ENCODE measurements around the gene TRIO.

The TRIO gene

DNA sequence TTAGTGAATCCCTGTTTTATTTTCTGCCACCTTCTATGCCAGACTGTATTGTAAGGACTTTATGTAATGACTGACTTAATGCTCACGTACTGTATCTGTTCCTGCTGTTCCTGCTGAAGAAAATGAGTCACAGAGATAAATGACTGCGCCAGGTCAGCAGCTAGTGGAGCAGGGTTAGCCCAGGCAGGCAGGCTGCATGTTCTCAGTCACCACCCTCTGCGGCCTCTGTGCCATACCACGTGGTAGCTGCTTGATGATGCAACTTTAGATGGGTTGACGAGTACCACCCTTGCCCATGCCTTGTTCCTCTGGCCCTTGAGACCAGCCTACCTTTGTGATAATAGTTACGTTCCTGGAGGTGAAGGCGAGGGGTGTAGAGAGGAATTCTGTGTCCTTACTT is 161.9 kb downstream of the TRIO start:
- peak; percentile 48 for DNase-seq

DNA sequence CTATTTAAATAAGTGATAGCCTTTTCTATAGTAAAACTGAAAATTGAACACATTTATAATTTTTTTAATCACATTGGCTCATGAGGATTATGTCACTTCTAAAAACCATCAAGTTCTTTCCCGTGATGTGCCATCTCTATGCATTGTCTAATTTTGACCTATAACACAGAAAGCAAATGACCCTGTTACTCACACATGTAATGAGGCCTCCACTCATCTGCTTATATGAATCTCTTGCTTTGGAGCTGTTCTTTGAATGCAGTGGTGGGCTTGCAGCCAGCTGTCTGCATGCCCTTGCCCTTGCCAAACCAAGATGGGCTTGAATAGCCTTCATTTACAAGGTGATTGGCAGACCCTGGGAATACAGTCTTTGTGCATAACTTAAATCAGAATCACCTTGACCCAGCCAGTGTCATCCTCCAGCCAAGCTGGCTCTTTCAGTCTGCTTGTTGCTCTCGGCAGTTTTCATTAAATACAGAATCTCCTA is 163.2 kb downstream of the TRIO start:
- DNase-seq = no peak

DNA sequence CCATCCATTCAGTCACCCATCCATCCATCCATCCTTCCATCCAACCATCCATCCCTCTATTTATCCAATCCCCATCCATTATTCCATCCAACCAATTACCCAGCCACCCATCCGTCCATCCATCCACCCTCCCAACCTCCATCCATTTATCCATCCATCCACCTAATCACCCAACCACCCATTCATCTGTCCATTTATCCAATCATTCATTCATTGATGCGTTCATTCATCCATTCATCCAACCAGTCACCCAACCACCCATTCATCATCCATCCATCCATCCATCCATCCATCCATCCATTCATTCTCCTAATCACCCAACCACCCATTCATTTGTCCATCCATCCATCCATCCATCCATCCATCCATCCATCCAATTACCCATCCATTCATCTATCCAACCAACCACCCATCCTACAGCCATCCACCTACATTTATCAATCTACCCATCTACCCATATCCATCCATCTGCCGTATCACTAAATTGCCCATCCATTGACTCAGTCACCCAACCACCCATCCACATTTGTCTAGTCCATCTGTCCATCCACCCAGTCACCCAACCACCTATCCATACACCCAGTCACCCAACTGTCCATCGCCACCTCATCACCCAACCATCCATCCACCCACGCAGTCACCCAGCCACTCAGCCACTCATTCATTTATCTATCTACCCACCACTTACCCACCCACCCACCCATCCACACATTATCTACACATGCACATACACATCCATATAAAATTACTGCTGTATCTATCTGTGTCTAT is 165.4 kb downstream of the TRIO start:
- no peak for DNase-seq

DNA sequence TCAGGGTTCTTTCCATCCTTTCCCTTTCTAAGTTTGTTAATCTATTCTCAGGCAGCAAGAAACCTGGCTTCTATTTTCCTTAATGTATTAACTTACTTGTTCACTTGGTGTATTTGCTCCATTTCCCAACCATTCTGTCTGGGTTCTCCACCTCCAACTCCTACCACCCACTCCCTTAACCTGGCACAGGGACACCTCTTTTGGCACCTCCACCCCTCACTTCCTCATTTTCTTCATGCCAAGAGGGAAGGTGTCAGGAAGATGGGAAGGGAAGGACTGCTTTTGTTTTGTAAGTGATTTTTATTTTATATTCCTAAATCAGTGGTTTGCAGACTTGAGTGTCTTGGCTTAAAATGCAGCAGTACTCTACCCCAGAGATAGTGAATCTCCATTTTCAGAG is 166.1 kb downstream of the TRIO start:
- DNase-seq = no peak

DNA sequence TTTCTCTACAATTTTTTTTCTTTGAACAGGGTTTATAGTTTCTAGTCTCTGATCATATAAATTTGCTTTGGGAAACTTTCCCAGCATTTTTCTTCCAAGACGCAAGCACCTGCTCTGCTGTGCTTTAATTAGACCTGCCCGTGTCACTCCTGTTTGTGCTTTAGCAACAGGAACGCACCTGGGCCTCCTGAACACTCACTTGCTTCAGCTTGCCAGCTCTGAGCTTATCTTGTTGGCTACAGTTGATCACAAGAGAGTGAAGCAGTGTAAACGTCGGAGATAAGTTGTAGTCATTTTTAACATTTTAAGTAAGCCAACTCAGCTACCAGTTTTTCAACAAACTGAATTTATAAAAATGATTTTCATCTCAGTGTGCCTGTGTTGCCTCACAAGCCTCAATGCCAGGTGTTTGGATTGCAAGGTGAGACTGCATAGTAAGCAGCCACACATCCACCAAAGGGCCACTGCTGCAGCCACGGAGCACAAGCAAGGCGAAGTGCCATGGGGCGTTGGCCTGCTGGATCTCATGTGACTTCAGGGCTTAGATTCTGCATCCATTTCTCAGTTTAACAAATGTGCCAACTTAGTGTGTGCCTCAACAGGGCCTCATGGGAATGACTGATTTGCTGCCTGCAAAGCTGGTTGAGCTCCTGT is 166.9 kb downstream of the TRIO start:
- DNase-seq = no peak

DNA sequence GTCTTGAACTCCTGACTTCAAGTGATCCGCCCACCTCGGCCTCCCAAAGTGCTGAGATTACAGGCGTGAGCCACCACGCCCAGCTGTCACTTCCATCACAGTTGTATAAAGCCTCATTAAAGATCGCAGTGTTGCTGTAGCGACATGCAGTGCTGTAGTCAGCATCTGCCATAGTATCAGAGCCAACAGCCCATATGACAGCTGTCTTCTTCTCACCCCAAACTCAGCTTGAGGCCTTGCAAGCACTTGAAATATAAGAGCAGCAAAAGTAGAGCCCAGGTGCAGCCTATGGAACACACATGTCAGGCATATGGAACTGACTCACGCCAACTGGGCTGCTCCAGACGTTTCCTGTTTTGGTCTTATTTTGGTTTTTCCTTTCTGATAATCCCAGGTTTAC is 167.8 kb downstream of the TRIO start:
- DNase-seq = no peak

DNA sequence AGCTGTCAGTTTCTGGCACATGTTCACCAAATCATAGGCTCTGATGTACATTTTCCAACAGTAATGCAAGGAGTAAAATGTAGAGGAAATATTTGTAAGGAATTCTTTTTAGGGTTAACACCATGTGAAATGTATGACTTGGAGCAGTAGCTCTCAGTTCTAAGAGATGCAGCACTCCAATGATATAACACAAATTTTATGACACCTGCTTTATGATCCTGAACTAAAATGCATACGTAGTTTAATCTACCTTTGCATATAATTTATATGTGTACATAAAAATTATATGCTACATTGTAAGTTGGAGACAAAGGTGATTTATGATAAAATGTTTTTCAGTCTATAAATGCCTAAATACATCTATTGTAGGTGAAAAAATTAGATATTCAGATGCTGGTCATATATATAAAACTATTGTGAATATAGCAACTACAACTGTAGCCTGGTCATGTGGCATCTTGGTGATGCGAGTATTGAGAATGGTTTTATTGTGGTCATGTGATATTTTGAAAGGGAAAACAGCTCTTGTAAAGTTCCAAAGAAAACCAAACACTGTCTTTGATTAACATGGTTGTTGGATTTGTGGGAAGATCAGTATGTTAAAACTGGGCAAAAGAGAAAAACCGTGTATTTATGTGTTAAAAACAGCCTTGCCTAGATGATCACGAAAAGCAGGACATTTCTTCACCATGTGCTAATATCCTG is 171.0 kb downstream of the TRIO start:
- no peak for DNase-seq

DNA sequence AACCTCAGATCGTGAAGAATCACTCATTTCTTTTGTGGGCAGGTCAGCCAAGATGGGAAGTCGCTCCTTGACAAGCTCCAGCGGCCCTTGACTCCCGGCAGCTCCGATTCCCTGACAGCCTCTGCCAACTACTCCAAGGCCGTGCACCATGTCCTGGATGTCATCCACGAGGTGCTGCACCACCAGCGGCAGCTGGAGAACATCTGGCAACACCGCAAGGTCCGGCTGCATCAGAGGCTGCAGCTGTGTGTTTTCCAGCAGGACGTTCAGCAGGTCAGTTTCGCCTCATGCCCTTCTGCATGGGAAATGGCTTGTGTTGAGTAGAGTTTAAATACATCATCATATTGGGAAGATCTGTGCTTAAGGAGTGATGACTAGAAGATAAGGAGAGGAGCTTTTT is 173.3 kb downstream of the TRIO start:
- DNase-seq = no peak

DNA sequence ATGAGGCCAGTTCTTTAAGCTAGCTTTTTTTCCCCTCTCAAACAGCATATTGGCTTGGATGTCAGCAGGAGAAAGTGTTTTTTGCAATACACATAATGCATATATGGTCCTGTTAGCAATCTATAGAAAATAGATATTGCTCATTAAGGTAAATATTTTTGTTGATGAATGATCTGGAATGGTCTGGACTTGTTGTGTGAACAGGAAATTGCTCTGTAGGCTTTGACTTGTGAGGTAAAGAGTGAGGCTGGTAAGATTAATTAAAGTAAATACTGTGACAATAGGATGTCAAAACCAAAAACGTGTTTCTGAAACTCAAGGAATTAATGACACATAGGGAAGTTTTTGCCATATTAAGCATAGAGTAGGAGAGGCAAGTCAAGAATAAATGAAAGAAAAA is 176.0 kb downstream of the TRIO start:
- no peak for DNase-seq

DNA sequence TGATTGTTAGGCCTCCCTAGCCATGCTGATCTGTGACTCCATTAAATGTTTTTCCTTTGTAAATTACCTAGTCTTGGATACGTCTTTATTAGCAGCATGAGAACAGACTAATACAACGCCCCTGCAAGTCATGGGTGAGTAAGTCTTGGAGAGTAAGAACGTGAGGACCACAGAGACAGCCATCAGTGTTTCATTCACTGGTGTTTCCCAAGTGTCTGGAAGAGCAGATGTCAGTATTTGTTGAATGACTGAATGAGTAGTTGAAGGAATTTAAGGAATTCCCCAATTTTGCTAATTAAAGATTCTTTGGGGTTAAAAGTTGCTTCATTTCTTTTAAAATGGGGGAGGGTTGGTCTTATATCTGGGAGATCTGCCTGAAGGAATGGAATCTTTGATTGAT is 178.8 kb downstream of the TRIO start:
- no peak for DNase-seq

DNA sequence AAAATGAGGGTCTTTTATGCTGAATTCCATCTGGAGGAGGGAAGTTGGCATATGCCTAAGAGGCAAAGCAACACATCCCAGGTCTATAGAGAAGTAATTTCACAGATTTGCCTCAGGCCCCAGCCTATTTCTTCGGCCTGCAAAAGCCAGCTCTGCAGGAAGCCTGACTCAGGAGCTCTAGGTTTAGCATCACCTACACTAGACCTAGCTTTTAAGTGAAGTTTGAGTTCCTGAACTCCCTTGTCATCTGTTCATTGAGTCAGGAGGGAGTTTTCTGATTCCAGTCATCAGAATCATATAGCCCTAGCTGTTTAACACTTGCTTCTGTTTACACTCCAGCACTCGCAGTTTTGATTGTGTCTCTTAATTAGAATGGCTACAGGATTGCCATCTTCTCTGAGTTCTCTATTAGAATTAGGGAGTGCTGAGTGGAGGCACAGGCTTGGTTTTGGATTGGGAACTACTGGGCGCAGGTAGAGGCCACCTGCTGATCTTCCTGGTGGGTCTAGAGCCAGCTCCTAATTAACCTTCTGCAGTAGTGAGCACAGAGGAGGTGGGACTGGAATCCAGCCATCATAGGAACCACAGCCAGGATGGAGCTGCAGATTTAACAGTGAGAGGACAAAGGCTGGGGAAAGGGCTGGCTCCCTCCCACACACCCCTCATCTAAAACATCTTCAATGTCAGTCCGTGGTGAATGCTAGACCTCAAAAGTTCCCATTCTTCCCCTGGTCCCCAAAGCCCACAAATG is 179.5 kb downstream of the TRIO start:
- no peak for DNase-seq

DNA sequence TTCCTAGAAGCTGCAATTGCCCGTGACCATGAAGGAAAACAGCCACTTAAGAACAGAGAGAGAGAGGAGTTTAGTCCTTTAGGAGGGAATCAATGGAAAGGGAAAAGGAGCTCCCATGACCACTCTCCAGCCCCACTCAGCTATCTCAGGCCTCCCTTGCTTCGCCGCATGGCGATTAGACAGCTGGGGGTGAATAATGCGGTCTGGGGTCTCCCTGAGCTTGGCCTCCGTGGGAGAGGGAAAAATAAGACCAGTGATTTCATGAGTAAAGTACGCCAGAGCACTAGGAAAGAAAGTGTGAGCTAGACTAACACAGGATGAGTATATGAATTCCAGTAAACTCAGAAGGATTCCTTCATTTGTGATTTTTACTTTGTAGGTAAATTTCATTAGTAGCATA is 180.3 kb downstream of the TRIO start:
- no peak for DNase-seq

DNA sequence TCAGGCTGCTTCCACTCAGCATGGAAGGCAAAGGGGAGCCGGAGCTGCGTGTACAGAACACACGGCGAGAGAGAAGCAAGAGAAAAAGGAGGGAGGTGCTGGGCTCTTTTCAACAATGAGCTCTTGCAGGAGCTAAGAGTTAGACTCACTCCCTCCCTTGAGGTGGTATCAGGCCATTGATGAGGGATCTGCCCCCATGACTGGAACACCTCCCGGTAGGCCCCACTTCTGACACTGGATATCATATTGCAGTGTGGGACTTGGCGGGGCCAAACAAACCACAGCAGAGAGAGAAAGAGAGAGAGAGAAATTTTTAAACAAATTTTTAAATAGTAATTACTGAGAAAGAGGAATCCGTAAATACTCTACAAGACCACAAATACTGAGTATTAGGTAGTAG is 182.2 kb downstream of the TRIO start:
- no peak for DNase-seq

DNA sequence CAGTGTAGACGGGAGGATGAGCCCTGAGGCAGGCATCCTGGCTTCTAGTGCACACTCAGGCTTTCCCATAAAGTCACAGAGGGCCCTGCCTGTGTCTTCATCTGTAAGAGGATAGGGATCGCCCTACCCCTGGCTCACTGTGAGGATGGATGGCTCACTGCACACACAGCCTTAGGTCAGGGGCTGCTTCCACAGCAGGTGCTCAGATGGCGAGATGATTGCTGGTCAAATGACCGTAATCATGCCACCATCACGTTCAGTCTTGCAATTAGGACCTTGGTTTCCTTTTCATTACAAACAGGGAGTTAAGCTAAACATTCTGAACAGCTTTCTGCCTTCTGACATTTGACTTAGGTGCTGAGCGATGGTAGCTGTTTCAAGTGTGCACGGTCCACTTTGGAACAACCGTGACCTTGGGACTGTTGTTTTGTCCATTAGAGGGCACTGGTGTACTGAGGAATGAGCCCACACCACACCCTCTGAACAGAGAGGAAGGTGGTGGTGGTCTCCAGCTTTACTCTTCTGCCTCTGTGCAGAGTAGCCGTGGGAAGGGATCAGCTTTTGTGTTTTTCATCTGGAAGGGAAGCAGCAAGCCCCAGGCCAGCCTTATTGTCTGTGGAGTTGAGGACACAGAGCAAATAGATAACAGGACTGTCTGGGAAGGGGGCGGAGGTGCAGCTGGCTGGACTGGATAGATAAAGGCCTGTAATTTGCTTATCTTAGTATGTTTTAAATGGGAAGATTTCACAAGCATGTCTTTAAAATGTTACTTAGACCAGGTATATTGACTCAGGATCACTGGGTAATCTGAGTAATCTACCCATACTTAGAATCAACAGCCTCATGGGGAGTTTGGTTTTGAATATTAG is 183.1 kb downstream of the TRIO start:
- DNase-seq = peak; percentile 60

DNA sequence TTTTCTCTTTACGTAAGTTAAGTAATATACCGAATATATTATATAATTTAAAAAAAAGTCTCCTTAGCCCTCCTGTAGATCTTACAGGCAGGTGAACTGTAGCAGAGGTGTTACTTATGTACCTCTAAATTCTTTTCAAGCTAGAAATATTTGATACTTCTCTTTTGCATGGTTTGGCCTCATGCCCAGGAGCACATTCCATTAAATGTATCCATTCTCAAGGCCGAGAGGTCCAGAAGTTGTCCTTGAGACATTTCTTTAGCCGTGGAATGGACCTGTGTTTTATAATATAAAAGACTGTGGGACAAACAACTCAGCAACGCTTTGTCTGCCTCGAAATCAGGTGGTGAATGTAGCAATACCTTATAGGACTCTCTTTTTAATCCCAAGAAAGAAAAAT is 184.5 kb downstream of the TRIO start:
- no peak for DNase-seq

DNA sequence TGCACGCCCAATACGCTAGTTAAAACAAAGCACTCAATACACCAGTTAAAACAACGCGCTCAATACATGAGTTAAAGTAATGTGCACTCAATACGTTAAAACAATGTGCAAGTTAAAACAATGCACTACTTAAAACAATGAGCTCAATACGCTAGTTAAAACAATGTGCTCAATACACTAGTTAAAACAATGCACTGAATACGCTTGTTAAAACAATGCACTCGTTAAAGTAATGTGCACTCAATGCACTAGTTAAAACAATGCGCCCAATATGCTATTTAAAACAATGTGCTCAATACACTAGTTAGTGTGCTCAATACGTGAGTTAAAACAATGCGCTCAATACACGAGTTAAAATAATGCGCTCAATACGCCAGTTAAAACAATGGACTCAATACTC is 185.0 kb downstream of the TRIO start:
- DNase-seq = no peak

DNA sequence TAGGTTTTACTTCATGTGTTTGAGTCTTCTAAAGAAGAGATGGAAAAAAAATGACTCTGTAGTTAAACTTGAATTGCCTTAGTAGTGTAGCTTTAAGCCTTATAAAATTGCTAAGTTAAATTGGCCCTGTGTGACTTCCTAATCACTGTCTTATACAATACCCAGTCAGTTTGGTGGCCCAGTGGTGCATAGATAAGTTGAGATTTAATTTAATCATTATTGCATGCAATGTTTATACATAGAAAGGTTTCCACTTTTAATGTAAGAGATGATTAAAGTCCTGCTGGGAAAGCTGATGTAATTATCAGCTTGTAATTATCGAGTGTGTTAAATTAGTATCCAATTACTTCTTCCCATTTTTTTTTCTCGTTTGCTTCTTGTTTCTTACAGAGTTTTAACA is 187.1 kb downstream of the TRIO start:
- no peak for DNase-seq

DNA sequence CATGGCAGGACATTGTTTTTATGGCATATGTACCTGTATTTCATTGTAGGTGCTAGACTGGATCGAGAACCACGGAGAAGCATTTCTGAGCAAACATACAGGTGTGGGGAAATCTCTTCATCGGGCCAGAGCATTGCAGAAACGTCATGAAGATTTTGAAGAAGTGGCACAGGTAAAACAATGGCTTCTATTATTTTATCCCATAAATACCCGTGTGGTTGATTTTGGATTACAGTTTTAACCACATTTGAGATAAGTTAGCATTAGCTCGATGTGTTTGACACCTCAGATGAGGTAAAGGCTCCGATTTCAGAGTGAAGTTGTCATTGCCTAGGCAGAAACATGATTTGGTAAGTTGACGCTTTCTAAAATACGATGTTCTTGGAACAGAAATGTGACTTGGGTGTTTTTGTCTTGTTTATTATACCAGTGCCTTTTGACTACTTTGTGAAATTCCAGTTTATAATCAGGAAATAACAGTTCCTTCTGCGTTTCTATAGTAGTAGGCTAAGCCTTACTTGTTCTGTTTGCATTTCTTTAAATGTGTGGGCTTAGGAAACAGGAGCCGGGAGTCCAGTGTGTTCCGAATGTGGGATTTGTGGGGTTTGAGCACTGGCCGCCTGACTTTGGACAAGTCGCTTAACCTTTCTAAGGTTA is 187.7 kb downstream of the TRIO start:
- no peak for DNase-seq

DNA sequence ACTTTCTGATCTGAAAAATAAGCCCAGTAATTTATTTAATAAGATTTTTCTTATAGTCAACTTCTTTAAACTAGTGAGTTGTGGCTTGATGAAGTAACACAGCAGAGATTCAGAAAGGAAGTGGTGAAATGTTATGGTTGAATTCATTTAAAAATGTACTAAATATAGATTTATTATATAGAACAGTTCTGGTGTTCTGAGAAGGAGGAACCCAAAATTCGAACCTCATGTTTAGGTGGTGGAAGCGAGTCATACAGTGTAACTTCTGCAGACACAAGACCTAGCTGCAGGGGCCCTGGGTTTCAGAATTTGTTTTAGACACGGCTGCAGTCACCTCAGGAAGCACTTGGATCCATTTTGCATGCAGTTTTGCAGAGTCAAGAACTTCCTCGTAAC is 188.2 kb downstream of the TRIO start:
- DNase-seq = no peak

DNA sequence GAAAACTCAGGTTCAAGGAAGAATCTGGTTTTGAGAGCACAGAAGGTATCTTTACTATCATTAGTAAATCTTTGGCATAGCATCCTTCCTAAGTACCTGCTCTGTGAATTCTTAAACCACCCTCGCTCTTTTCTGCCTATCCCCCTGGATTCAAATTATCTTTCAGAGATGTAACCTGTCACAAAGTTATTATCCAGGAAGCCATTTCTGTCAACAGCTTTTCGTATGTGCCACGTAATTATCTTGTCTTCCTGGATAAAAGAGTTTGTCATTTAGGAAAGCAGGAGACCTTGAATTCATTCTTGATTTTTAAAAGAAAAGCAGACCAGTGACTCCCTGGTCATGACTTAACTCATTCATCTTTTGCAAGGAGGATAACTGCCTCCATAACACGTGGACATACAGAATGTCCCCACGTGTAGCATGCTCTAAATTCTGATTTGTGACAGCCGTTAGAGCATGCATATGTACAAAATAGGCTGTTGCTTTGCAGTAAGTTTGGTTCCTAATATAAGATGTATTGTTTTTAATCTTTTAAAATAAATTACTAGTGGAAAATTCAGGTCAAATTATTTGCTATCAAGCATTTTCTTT is 189.0 kb downstream of the TRIO start:
- no peak for DNase-seq

DNA sequence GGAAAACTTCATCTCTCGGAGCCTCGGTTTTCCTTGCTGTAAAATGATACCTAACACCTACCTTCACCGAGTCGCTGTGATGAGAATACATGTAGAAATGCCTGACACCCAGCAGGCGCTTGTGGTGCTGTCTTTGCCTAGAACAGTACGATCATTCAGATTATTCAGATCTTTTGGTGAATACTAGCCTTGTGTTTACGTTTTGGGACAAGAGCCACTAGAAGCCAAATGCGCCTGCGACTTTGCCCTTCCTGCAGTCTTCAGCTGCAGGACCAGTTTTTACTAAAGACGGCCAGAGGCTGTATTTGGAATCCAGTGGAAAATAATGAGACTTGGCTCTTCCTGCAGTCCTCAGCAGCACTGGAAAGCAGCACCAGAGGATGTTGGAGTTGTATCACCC is 189.6 kb downstream of the TRIO start:
- no peak for DNase-seq
